ENCODE results near the gene POLR2E. TPM values are rescaled to one million over a fixed set of nuclear protein-coding genes. Genes with fewer than 3 reads are reported as not detected.

The POLR2E gene
- total RNA-seq, 1 experiment from 2014 or later = 141 TPM

DNA sequence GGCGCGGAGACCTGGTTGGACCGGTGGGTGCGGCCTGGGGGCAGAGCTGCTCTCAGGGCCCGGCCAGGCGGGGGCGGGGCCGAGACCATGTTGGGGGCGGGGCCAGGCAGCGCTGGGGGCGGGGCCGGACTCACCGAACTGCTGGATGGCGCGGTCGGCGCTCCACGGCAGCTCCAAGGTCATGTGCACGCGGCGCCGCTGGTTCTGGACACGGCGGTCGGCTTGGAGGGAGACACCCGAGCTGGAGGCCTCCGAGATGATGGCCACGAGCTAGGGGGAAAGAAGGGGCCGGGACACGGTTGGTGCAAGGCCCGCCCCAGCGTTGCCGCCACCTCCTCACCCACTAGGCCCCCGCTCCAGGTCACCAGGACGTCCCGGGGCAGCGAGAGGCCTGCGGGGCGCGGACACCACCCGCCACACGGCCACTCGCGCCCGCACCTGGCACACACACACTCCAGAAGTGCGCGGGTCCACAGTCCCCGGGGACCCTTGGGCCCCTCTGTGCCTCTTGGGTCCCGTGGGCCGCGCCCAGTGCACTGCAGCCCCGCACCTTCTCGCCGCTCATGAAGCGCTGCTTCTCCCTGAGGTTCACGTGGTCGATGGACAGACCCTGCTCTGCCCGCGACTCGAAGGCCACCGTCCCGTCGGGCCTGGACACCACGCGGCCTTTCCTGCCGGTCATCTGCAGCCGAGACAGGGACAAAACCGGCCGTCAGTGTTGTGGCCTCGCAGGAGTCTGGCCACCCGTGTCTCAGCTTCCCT is 17.3 kb upstream of the POLR2E start:
- intact Hi-C loops (cut with micrococcal nuclease; ENCODE audit: unreplicated experiment) = no loop called here
- no TSS peak for BruUV-seq (replicated peaks)
- Mint-ChIP-seq H3K36me3 (ENCODE audit: insufficient read depth, unreplicated experiment) (peaks cover 36% of the 10 kb centered on the region), H3K9me3 (ENCODE audit: low read depth, unreplicated experiment) (no peaks in the 10 kb centered on the region), H3K27ac (ENCODE audit: unreplicated experiment) (no peak overlapping the region), H3K4me1 (ENCODE audit: low read depth, unreplicated experiment) (no peaks in the 10 kb centered on the region), H3K27me3 (ENCODE audit: unreplicated experiment) (no peaks in the 10 kb centered on the region), H3K4me3 (ENCODE audit: low read depth, unreplicated experiment) (no peak overlapping the region)
- no peak for DNase-seq
- TF ChIP-seq, protein P1, sequence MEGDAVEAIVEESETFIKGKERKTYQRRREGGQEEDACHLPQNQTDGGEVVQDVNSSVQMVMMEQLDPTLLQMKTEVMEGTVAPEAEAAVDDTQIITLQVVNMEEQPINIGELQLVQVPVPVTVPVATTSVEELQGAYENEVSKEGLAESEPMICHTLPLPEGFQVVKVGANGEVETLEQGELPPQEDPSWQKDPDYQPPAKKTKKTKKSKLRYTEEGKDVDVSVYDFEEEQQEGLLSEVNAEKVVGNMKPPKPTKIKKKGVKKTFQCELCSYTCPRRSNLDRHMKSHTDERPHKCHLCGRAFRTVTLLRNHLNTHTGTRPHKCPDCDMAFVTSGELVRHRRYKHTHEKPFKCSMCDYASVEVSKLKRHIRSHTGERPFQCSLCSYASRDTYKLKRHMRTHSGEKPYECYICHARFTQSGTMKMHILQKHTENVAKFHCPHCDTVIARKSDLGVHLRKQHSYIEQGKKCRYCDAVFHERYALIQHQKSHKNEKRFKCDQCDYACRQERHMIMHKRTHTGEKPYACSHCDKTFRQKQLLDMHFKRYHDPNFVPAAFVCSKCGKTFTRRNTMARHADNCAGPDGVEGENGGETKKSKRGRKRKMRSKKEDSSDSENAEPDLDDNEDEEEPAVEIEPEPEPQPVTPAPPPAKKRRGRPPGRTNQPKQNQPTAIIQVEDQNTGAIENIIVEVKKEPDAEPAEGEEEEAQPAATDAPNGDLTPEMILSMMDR (IDR thresholded peaks at IDR 0.05; ENCODE audit: unreplicated experiment) = no peak
- CTCF ChIA-PET = no interaction called here

DNA sequence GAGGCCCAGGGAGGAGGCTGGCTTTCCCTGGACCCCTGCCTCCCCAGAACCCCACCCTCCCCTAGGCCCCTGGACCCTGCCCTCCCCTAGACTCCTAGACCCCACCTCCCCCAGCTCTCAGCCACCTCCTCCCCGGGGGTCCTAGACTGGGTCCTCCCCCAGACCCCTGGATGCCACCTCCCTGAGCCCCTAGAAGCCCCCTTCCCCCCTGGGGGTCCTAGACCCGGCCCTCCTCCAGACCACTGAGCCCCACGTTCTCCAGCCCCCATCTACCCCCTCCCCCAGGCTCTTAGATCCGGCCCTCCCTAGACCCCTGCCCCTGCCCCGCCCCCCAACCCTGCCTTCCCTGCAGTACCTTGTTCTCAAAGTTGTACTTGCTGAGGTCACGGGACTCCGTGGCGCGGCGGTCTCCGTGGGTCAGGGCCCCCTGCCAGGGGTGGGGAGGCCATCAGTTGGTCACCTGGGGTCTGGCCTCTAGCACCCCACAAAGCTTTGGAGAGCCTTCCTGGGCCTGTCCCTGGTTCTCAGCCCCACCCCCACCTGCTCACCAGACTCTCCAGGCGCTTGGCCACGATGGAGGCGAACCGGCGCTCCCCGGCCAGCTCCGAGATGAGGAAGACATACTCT is 16.6 kb upstream of the POLR2E start:
- CTCF ChIA-PET = no interaction called here
- no TSS peak for BruUV-seq (replicated peaks)
- Mint-ChIP-seq H3K27me3 (ENCODE audit: unreplicated experiment) (no peaks in the 10 kb centered on the region), H3K9me3 (ENCODE audit: low read depth, unreplicated experiment) (no peaks in the 10 kb centered on the region), H3K4me1 (ENCODE audit: low read depth, unreplicated experiment) (no peaks in the 10 kb centered on the region), H3K36me3 (ENCODE audit: insufficient read depth, unreplicated experiment) (peaks cover 39% of the 10 kb centered on the region), H3K4me3 (ENCODE audit: low read depth, unreplicated experiment) (no peak overlapping the region), H3K27ac (ENCODE audit: unreplicated experiment) (no peak overlapping the region)
- intact Hi-C loops (cut with micrococcal nuclease; ENCODE audit: unreplicated experiment) = no loop called here
- TF ChIP-seq, protein P1 (IDR thresholded peaks at IDR 0.05; ENCODE audit: unreplicated experiment) = no peak
- no peak for DNase-seq

DNA sequence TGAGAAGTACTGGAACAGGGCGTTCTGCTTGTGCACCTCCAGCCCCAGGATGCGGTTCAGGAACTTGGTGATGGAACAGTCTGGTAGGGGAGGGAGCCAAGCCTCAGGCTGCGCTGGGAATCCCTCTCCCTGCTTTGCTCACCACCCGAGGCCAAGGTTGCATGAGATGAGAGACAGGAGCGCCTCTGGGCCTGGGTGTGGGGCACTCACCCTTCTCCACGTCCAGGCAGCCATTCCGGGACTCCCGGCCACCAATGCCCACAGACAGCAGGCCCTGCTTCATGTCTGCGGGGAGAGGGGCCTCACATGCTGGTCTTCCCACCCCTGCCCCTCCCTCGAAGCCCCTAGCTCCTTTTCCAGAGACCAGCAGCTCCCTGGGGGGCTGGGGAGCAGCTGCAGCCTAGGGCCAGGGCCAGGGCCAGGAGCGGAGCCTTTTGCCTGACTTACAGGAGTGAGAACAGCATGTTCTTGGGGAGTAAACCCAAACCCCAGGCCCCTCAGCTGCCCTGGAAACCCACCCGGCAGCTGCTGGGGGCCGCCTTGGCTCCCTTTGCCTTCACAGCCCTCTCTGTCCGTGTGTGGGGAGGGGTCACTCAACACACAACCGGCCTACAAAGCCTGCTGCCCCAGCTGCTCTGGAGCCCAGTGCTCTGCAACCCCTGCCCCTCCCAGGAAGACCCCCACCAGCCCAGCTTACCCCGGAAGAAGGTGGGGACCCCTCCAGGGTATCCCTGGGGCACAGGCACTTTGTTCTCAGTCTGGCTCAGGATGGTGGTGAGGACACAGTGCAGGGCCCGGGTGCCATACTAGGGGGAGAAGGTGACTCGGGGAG is 15.8 kb upstream of the POLR2E start:
- Mint-ChIP-seq H3K36me3 (ENCODE audit: insufficient read depth, unreplicated experiment) (peaks cover 46% of the 10 kb centered on the region), H3K27ac (ENCODE audit: unreplicated experiment) (no peak overlapping the region), H3K9me3 (ENCODE audit: low read depth, unreplicated experiment) (no peaks in the 10 kb centered on the region), H3K4me3 (ENCODE audit: low read depth, unreplicated experiment) (no peak overlapping the region), H3K4me1 (ENCODE audit: low read depth, unreplicated experiment) (no peaks in the 10 kb centered on the region), H3K27me3 (ENCODE audit: unreplicated experiment) (no peaks in the 10 kb centered on the region)
- CTCF ChIA-PET = no interaction called here
- intact Hi-C loops (cut with micrococcal nuclease; ENCODE audit: unreplicated experiment) = no loop called here
- no TSS peak for BruUV-seq (replicated peaks)
- DNase-seq = no peak
- TF ChIP-seq, protein P1 (IDR thresholded peaks at IDR 0.05; ENCODE audit: unreplicated experiment) = no peak

DNA sequence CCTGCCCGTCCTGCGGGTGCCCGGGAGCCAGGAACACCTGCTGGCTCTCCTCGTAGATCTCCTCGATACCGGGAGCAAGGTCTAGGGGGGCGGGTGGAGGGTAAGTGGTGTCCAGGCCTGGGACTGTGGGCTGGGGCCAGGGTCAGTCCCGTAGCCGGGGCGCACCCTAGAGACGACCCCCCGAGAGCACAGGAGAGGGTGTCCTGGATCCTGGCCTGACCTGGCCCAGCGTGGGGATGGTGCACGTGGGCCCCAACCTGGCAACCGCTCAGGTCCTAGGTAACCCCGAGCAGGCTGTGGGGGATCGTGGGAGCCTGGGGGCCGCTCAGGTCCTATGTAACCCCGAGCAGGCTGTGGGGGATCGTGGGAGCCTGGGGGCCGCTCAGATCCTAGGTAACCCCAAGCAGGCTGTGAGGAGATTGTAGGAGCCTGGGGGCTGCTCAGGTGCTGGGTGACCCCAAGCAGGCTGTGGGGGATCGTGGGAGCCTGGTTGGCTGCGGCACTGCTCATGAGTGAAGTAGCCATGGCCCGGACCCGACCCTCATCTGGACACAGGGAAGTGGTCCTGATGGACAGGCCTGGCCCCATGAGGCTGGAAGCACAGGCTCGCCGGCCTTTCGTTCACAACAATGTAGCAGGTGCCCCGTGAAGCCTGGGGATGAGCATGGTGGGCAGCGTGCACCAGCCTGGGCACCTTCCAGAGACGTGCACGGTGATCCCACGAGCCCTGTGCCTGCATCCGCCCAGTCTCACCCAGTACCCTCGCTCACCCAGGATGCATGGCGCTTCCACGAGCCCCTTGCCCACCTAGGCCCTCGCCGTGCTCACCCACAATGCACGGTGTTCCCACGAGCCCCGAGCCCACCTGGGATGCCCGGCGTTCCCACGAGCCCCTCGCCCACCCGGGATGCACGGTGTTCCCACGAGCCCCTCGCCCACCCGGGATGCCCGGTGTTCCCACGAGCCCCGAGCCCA is 14.8 kb upstream of the POLR2E start:
- no peak for DNase-seq
- Mint-ChIP-seq H3K36me3 (ENCODE audit: insufficient read depth, unreplicated experiment) (peaks cover 57% of the 10 kb centered on the region), H3K27ac (ENCODE audit: unreplicated experiment) (no peak overlapping the region), H3K4me3 (ENCODE audit: low read depth, unreplicated experiment) (no peak overlapping the region), H3K27me3 (ENCODE audit: unreplicated experiment) (no peaks in the 10 kb centered on the region), H3K9me3 (ENCODE audit: low read depth, unreplicated experiment) (no peaks in the 10 kb centered on the region), H3K4me1 (ENCODE audit: low read depth, unreplicated experiment) (no peaks in the 10 kb centered on the region)
- CTCF ChIA-PET = no interaction called here
- BruUV-seq (replicated peaks) = no TSS peak
- intact Hi-C loops (cut with micrococcal nuclease; ENCODE audit: unreplicated experiment) = no loop called here
- TF ChIP-seq, protein P1 (IDR thresholded peaks at IDR 0.05; ENCODE audit: unreplicated experiment) = no peak
